Activated CD4-positive, alpha-beta memory T cell treated with anti-CD3 and anti-CD28 coated beads, Interleukin-2, amount 10 ng/mL, durations not matched to agents 7 days and 5 days (primary cell): ENCODE results near the gene PTK7. TPM values are rescaled to one million over a fixed set of nuclear protein-coding genes. Genes with fewer than 3 reads are reported as not detected.

ENCODE experiments used
- CTCF ChIA-PET: fragments of 350-600 bp; sonication (Branson Sonifier 250); formaldehyde crosslinking; loops from one replicate; lab custom pipeline; 2021; ENCODE audit warnings: antibody characterized with exemption, inconsistent platforms; lab: Charles Lee
- POLR2A ChIA-PET: fragments of 350-600 bp; sonication (Branson Sonifier 250); formaldehyde crosslinking; loops from one replicate; lab custom pipeline; 2021; ENCODE audit warnings: antibody characterized with exemption; lab: Charles Lee
- DNase-seq: peaks from one replicate; pipeline ENCODE4 v3.0.0-alpha.2; 2020
- H3K27ac Mint-ChIP-seq: one replicate; pipeline ENCODE4 v1.8.0; 2021; ENCODE audit warnings: mild to moderate bottlenecking, mixed read lengths
- H3K27me3 Mint-ChIP-seq: one replicate; pipeline ENCODE4 v1.8.0; 2021; ENCODE audit warnings: mixed read lengths
- H3K36me3 Mint-ChIP-seq: one replicate; pipeline ENCODE4 v1.8.0; 2021; ENCODE audit warnings: low read depth, mixed read lengths
- H3K4me1 Mint-ChIP-seq: one replicate; pipeline ENCODE4 v1.8.0; 2021; ENCODE audit warnings: mixed read lengths
- H3K4me3 Mint-ChIP-seq: one replicate; pipeline ENCODE4 v1.8.0; 2021; ENCODE audit warnings: mild to moderate bottlenecking, mixed read lengths
- H3K9me3 Mint-ChIP-seq: one replicate; pipeline ENCODE4 v1.8.0; 2021; ENCODE audit warnings: mixed read lengths
- total RNA-seq, 2 experiments: library from RNA; stranded (reverse); gene quantifications; one replicate each; pipeline ENCODE4 v1.2.3, GENCODE V29; 2021

Gene PTK7
- total RNA-seq, 2 experiments from 2014 or later = 0.23 to 0.35 TPM

DNA sequence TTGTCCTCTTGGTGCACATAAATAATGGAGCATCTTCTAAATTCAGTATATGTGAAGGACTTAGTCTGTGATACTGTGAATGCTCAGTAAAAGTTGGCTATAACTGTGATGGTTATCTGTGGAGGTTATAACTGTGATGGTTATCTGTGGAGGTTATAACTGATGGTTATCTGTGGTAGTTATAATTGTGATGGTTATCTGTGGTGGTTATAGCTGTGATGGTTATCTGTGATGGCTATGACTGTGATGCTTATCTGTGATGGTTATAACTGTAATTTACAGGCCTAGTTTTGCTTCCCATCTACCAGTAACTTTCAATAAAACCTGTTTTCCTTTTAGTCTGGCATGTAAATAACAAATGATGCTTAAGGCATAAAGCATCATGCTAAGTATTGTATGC is 16.5 kb downstream of the PTK7 start:
- Mint-ChIP-seq H3K27ac (no peak overlapping the region), H3K36me3 (no peaks in the 10 kb centered on the region), H3K9me3 (no peaks in the 10 kb centered on the region), H3K27me3 (no peaks in the 10 kb centered on the region), H3K4me3 (no peak overlapping the region), H3K4me1 (peaks cover 20% of the 10 kb centered on the region)
- ChIA-PET POLR2A (no interaction called here), CTCF (no interaction called here)
- DNase-seq = no peak

DNA sequence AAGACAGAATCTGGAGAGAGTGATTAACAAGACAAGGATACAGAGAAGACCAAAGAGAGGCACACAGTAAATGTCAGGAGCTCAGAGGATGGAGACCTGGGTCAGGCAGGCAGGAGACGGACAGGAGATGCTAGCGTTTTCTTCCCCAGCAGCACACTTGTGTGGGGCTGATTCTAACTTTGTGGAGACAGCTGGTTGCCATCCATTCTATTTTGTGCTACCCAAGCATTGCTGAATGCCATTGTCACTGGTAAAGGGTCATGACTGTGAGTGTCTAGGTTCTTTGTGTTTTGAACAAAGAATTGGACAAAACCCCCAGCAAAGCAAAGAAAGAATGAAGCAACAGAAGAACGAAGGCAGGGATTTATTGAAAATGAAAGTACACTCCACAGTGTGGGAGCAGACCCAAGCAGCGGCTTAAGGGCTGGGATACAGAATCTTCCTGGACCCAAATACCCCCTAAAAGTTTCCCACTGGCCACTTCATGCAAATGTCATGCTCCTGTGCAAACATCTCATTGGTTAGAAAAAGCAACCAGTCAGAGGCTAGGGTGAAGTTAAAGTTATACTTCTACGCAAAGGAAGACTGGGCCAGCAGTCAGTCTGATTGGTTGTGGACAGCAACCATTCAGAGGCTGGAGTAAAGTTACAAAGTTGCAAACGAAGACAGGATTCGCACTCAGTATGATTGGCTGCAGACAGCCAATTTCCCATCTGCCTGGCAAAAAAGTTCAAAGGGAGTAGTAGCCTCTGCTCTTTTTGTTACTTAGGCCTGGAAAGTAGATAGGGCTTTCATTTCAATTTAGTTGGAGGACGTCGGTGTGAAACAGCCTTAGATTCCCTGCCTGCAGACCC is 17.5 kb downstream of the PTK7 start:
- POLR2A ChIA-PET = interaction anchor here (0.7 kb wide), 1 partner anchor 34 kb away, joined by 3 read pairs; the partner anchor contains the start of genes KLC4 and MRPL2
- Mint-ChIP-seq H3K4me3 (peak overlapping the region; percentile 25), H3K4me1 (peaks cover 20% of the 10 kb centered on the region), H3K9me3 (no peaks in the 10 kb centered on the region), H3K27me3 (no peaks in the 10 kb centered on the region), H3K36me3 (no peaks in the 10 kb centered on the region), H3K27ac (no peak overlapping the region)
- no peak for DNase-seq
- CTCF ChIA-PET = no interaction called here

DNA sequence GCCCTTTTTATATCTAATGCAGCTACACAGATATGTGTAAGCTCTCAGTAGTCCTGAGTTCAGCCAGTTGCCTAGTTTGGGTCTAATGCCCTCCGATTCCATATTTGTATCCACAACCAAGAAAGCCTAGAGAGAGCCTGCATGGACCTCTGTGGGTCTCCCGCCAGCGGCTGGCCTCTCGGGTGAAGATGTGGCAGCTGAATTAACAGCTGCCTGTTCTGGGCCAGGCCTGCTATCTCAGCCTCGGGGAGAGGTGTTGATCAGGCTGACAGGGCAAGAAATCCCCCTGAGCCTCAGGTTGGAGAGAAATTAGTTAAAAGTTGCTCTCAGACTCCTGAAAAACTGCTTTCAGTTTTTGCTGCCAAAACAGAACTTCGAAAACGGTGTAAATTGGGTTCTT is 19.8 kb downstream of the PTK7 start:
- no peak for DNase-seq
- ChIA-PET POLR2A (interaction anchor here (0.9 kb wide), 1 partner anchor 493 kb away, joined by 3 read pairs; no protein-coding TSS in a partner anchor), CTCF (no interaction called here)
- peaks cover 20% of the 10 kb centered on the region for H3K4me1 Mint-ChIP-seq
- no peaks in the 10 kb centered on the region for H3K27me3 Mint-ChIP-seq
- H3K9me3 Mint-ChIP-seq = no peaks in the 10 kb centered on the region
- H3K4me3 Mint-ChIP-seq = no peak overlapping the region
- H3K36me3 Mint-ChIP-seq = no peaks in the 10 kb centered on the region
- H3K27ac Mint-ChIP-seq = no peak overlapping the region

DNA sequence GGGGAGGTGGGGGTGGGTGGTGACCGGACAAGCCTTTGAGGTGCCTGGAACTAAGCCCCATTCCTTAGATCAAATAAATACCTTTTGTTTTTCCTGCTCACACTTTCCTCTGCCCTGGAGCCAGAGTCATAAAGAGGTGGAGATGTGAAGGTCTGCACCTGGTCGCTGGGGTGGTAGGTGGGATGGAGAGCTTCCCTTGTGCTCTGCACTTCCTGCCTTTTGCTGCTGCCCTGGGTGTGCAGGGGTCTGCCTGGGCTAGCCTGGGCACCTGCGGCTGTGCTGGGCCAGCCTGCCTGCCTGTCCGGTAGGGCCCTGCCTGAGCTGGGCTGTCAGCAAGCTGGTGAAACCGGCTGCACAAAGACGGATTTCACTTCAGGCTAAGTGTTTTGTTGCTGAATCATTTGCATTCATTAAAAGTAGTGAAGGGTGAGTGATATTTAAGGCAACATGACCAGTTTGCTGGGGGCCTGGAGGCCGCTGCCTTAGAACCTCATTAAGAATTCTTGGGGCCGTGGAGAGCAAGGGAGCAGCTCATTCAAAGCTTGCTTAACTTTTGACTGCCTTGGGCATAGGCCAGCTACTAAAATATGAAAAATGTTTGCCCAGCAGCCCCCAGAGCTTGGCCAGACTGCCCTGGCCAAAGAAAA is 20.5 kb downstream of the PTK7 start:
- DNase-seq = no peak
- peaks cover 20% of the 10 kb centered on the region for H3K4me1 Mint-ChIP-seq
- H3K27me3 Mint-ChIP-seq = no peaks in the 10 kb centered on the region
- ChIA-PET CTCF (no interaction called here), POLR2A (interaction anchor here (0.9 kb wide), 1 partner anchor 493 kb away, joined by 3 read pairs; no protein-coding TSS in a partner anchor)
- H3K36me3 Mint-ChIP-seq = no peaks in the 10 kb centered on the region
- H3K9me3 Mint-ChIP-seq = no peaks in the 10 kb centered on the region
- H3K27ac Mint-ChIP-seq = no peak overlapping the region
- H3K4me3 Mint-ChIP-seq = no peak overlapping the region

DNA sequence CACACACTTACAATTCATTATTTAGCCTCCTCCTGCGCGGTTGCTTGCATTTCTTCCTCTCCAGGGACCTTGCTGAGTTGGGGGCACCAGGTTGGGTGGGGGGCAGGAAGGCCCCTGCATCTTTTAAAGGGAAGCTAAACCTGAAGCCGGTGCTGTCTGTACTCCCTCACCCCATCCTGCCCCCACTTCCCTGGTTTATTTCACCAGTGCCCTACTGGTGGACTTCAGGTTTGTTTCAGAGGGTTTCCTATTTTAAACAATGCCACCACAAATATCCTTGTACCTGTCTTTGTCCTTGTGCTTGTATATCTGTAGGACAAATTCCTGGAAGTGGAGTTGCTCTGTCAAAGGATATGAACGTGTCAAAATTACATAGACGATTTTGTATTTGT is 21.0 kb downstream of the PTK7 start:
- ChIA-PET CTCF (interaction anchor here (1.0 kb wide), 1 partner anchor 47 kb away, joined by 3 read pairs; no protein-coding TSS in a partner anchor), POLR2A (interaction anchor here (0.9 kb wide), 1 partner anchor 494 kb away, joined by 3 read pairs; no protein-coding TSS in a partner anchor)
- DNase-seq = no peak
- H3K4me3 Mint-ChIP-seq = no peak overlapping the region
- H3K9me3 Mint-ChIP-seq = no peaks in the 10 kb centered on the region
- H3K27me3 Mint-ChIP-seq = no peaks in the 10 kb centered on the region
- no peaks in the 10 kb centered on the region for H3K36me3 Mint-ChIP-seq
- H3K4me1 Mint-ChIP-seq = peaks cover 20% of the 10 kb centered on the region
- no peak overlapping the region for H3K27ac Mint-ChIP-seq

DNA sequence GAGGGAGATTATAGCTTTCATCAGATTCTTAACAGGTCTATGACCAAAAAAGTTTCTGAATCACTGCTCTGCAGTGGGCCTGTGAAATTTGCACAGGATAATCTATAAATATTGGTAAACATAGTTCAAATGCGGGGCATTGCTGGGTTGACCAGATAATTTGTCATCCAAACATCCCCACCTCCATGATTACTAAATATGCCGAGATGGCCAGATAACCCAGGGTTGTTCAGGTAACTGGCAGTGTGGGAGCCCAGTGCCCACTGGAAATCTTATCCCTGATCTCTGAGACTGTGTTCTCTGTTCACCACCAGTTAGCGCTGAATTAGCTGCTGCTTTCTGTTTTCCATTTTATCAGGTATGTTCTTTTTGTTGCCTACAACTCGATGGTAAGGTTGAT is 21.4 kb downstream of the PTK7 start:
- no peaks in the 10 kb centered on the region for H3K36me3 Mint-ChIP-seq
- no peaks in the 10 kb centered on the region for H3K9me3 Mint-ChIP-seq
- peaks cover 16% of the 10 kb centered on the region for H3K4me1 Mint-ChIP-seq
- no peaks in the 10 kb centered on the region for H3K27me3 Mint-ChIP-seq
- POLR2A ChIA-PET = no interaction called here
- no peak overlapping the region for H3K4me3 Mint-ChIP-seq
- no peak overlapping the region for H3K27ac Mint-ChIP-seq
- no peak for DNase-seq
- CTCF ChIA-PET = interaction anchor here (1.0 kb wide), 1 partner anchor 46 kb away, joined by 3 read pairs; no protein-coding TSS in a partner anchor

DNA sequence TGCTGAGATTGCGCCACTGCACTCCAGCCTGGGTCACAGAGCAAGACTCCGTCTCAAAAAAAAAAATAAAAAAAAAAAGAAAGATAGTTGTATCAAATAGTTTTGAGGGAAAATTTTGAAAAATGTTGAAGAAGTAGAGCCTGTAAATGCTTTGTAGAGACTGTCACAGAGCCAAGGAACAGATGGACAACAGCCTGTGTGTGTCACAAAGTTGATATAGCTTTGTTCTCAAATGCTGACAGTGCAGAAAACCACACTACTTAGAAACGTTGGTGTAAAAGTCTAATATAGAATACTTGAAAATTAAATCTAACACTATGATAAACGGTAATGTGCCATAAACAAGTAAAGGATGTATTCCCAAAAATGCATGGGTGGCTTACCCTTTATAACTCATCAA is 25.4 kb downstream of the PTK7 start:
- peaks cover 10% of the 10 kb centered on the region for H3K27me3 Mint-ChIP-seq
- no peak for DNase-seq
- no peak overlapping the region for H3K4me3 Mint-ChIP-seq
- H3K9me3 Mint-ChIP-seq = no peaks in the 10 kb centered on the region
- H3K4me1 Mint-ChIP-seq = no peaks in the 10 kb centered on the region
- ChIA-PET POLR2A (no interaction called here), CTCF (no interaction called here)
- H3K36me3 Mint-ChIP-seq = no peaks in the 10 kb centered on the region
- no peak overlapping the region for H3K27ac Mint-ChIP-seq

DNA sequence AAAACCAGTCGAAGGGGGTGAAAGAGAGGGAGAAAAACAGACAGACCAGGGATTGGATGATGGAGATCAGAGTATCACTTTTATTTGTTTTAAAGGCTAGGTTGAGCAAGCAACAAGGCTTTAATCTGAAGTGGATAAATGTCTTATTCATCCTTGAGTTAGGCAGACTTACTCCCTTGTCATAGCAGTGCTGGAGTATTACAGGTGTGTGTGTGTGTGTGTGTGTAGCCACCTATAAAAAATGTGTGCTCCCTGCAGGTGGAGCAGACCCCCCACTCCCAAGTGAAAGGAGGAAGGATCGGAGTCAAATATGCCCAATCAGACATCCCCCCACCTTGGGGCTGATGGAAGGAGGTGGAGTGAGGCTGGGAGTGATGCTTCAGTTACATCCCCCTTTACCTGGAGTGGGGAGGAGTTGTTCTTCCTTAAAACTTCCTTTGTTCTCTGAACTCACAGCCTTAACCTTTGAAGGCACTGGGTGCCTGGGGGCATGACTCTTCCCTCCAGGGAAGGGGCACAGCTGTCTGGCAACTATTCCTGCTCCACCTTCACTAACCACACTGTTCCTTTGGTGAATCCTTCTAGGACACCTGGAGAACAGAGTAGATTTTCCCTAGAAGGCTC is 27.3 kb downstream of the PTK7 start:
- DNase-seq = no peak
- POLR2A ChIA-PET = no interaction called here
- H3K36me3 Mint-ChIP-seq = no peaks in the 10 kb centered on the region
- CTCF ChIA-PET = no interaction called here
- no peak overlapping the region for H3K27ac Mint-ChIP-seq
- H3K9me3 Mint-ChIP-seq = no peaks in the 10 kb centered on the region
- H3K4me1 Mint-ChIP-seq = no peaks in the 10 kb centered on the region
- peaks cover 10% of the 10 kb centered on the region for H3K27me3 Mint-ChIP-seq
- H3K4me3 Mint-ChIP-seq = no peak overlapping the region

DNA sequence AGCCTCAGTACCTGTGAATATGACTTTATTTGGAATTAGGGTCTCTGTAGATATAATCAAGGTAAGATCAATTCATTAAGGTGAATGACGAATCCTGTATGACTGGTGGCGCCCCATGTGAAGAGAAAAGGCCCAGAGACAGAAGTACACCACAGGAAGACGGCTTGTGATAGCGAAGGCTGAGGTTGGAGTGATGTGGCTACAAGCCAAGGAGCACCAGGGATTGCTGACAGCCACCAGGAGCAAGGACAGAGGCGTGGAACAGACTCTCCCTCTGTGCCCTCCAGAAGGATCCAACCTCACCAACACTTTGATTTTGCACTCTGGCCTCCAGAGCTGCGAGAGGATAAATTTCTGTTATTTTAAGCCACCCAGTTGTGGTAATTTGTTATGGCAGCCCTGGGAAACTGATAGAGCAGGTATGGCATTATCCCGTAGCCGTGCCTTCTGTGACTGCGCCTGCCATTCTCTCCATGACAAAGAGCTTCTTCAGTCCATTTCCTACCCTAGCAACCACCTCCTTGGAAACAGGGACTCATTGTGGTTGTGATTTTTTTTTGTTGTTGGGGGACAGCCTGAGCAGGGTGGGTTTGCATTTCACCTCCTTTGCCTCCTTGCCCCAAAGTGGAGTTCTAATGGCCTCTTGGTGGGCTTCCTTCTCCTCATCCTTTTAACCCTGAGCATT is 29.6 kb downstream of the PTK7 start:
- POLR2A ChIA-PET = no interaction called here
- CTCF ChIA-PET = interaction anchor here (1.0 kb wide), 1 partner anchor 38 kb away, joined by 5 read pairs; no protein-coding TSS in a partner anchor
- no peak for DNase-seq
- H3K4me1 Mint-ChIP-seq = no peaks in the 10 kb centered on the region
- H3K27me3 Mint-ChIP-seq = peaks cover 10% of the 10 kb centered on the region
- H3K36me3 Mint-ChIP-seq = no peaks in the 10 kb centered on the region
- no peak overlapping the region for H3K4me3 Mint-ChIP-seq
- H3K27ac Mint-ChIP-seq = no peak overlapping the region
- no peaks in the 10 kb centered on the region for H3K9me3 Mint-ChIP-seq

DNA sequence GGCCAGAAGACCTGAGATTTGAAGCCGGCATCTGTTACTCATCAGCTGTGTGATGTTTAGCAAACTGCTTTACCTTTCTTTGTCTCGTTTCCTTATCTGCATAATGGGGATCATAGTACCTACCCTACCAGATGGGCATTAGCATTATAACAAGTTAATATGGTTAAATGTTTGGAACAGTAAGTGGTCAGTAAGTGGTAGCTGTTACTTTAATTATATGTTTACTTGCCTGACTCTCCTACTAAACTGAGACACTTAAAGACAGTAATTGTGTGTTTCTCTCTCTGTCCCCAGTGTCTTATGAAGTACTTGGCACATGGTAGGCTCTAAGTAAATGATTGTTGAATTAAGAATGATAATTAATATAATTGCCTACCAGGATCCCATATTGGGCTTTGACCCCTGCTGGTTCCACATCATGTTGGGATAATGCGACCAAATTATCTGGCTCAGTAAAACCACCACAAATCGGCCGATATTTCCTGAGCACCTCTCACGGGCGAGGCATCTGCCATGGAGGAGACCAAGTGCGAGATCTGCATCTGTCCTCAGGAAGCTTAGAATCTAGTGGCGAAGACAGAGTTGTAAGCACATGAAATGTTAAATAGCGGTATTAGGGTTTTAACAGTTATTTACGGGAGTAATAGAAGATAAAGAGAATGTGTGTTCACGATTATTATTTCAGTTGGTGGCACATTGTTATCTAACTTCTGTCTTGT is 31.4 kb downstream of the PTK7 start:
- no peak overlapping the region for H3K27ac Mint-ChIP-seq
- peaks cover 10% of the 10 kb centered on the region for H3K27me3 Mint-ChIP-seq
- H3K4me1 Mint-ChIP-seq = no peaks in the 10 kb centered on the region
- no peak for DNase-seq
- no peak overlapping the region for H3K4me3 Mint-ChIP-seq
- POLR2A ChIA-PET = no interaction called here
- H3K9me3 Mint-ChIP-seq = no peaks in the 10 kb centered on the region
- CTCF ChIA-PET = no interaction called here
- H3K36me3 Mint-ChIP-seq = no peaks in the 10 kb centered on the region

DNA sequence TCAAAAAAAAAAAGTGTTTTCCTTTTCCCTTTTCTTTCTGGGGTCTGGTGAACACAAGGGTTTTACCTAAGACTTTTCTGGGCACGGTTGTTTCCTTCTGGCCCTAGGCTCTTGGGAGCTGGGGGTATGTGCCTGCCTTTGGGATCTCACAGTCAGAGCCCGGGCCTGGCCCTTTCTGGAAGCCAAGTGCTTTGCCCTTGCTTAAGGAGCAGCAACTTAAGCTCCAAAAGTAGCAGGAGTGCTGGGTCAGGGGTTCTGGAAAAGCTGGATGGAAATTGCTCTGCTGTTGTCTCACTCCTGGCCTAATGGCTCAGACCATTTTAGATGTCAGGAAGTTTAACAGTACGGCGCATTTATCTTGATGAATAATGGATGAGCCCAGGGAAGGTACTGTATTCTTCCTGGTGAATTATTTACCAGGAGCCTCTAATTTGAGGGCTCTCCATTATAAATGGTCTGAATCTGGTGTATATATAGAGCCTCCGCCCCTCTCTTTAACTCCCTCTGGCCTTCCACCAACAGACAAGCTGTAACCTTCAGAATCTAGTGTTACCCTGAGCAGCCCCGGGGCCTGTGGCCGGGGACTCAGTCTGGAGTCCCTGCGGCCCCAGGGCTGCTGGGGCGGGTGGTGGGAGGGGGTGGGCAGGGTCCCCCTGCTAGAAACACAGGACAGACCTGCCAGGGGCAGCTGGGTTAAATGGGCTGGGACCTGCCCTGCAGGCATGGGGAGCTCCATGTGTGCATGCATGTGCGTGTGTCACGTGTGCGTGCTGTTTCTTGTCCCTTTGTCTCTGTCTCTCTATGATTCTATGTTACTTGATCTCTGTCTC is 37.5 kb downstream of the PTK7 start:
- Mint-ChIP-seq H3K4me1 (no peaks in the 10 kb centered on the region), H3K36me3 (no peaks in the 10 kb centered on the region), H3K4me3 (no peak overlapping the region), H3K27ac (no peak overlapping the region), H3K27me3 (no peaks in the 10 kb centered on the region), H3K9me3 (no peaks in the 10 kb centered on the region)
- no peak for DNase-seq
- ChIA-PET POLR2A (interaction anchor here (0.7 kb wide), 1 partner anchor 25 kb away, joined by 3 read pairs; no protein-coding TSS in a partner anchor), CTCF (no interaction called here)
